Fibroblast of skin of scalp (primary cell): ENCODE results near the gene COL3A1.
A peak's percentile ranks its signal among the peaks of the same experiment; 100 is the strongest.

Source experiments
- DNase-seq: peaks from one replicate; pipeline ENCODE4 v3.0.0-alpha.2; 2013

Gene COL3A1

DNA sequence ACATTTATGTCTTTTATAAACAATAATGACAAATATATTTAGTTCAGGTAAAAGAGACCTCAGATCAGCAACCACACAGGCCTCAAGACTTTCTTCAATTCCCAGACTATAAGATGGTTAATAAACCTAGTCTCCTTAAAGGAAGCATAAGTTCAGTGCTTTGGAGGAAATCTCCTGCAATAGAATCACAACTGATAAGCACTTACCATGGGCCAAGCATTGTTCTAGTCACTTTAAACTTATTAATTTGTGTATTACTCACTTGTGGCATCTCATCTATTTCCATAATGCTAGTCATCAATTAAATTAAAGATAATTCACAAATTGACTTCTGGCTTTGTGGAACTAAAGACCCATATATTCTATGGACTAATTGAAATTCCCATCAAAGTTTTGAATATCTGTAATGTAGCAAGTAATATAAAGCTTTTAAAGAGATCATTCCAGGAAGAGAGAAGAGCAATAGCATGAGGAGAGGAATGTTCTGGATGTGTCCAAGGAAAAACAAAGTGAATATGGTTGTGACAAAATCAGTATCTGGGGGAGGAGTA, 42.2 kb downstream of the COL3A1 start:
- no peak for DNase-seq

- peak; percentile 70 for DNase-seq
These were observed 44.5 kb downstream of the COL3A1 start for GRCh38 chr2:189018631-189019030.

DNA sequence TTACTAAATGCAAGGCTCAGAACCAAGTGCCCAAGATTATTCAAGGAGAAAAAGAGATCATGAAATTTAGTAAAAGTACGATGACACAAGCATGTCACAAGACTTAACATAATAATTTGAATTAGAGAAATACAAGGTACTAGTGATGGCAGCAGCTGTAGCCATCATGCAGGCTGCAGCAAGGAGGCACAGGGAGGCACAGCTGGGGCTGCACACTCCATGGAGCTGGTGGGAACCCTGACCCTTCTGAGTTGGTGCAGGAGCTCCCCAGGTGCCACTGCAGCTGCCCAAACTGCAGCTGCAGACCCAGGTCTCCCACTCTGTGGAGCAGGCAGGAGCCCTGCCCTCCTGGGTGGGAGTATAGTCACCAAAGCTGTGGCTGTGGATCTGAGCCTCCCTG, 46.0 kb downstream of the COL3A1 start:
- DNase-seq: no peak

DNA sequence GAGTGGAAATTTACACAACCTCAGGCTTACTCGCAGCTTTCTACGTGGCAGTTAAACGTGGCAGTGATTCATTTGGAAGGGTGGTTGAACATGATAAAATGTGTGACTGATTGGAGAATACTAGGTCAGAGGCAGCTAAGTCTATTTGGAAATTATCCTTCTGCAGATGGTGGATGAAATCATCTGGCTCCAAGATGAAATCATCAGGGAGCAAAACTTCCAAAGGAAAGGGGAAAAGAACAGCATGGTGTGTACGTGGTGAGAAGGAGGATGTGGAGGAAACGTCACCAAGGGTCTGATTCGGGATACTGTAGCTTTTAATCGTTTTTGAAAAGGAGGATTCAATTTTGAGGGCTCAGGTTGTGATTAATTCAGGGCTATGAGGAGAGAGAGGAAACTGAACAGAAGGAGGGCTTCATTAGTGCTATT, 47.9 kb downstream of the COL3A1 start:
- DNase-seq: peak; percentile 88

GRCh38 chr2:189022492-189022891, 48.3 kb downstream of the COL3A1 start:
- peak; percentile 77 for DNase-seq

DNA sequence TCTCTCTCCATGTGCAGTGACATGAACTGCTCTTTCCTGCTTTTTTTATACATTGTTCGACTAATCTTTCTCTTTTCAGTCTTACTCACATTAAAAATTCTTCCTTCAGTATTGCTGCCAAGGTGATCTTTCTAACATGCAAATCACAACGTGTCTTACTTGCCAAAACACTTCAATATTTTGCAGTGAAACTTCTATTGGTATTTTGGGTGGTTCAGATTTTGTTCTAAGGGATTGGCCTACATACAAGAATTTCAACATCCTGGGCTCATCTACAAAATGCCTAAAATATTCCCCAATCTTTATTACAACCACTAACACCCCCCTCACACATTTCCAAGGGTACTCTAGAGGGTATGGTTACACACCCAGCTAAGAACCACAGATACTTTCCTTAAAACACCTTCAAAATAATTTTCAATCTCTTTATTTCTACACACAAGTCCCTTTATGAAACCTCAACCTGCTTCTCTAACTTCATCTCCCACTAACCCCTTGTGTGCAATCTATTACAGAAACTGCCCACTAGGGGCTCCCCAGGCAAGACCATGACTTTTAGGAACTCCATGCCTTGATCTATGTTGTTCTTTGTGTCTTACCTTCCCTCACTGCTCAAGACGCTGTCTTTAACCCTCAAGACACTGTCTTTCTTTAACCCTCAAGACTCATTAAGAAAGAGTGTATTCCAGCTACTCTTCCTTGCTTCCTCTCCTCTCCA, 50.9 kb downstream of the COL3A1 start:
- no peak for DNase-seq

DNA sequence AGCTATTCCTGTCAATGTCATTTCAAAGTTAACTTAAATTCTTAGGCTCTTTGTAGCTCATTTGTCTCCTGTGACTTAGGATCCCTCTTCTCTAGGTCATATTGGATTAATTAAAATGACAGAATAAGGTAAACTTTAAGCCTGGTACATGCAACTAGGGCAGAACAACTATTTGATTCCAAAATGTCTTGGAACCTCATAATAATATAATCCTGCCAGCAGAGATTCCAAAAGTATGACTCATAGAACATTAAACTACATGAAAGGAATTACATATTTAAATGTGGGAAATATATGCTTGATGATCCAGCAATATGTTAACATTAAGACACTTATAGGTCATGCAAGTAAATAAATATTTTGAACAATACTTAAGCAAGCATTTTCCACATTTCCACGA, 63.3 kb downstream of the COL3A1 start:
- DNase-seq: peak; percentile 84

GRCh38 chr2:189045836-189046235, 71.7 kb downstream of the COL3A1 start:
- no peak for DNase-seq

GRCh38 chr2:189046320-189046719, 72.1 kb downstream of the COL3A1 start:
- no peak for DNase-seq

GRCh38 chr2:189047171-189047888, 73.2 kb downstream of the COL3A1 start:
- no peak for DNase-seq

DNA sequence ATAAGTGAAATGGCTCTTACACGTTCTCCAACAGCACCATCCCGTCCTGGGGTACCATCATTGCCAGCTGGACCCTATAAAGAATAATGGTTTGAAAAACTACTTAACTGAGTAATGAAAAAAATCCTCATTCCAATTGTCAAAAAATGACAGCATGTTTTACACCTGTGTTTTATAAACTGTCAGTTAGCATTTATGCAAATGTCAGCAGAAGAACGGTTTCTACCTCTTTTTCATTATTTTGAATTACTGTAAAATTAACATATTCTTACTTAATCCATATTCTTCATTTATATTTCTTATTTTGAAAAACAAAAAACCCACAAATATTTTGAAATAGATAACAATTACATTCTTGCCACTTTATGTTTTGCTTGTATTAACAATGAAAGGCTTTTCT, 74.0 kb downstream of the COL3A1 start:
- no peak for DNase-seq

DNA sequence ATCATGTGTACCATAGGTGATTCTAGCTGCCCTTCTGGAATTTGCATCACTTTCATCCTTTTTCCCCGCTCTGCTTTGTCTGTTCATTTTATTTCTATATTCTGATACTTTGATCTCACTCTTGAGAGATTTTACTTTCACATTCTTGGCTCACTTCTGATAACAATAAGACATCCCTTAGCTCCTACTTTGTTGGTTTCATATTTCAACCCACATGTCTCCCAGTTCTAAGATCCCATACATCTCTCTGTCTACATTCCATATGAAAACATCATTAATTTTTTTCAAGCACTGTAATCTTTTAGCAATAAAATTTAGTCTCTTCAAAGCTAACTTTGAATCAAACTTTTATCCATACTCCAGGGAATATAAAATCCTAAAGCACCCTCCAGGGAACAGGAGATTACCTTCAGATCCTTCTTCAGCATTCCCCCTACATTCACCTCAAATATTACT, 75.6 kb downstream of the COL3A1 start:
- peak; percentile 69 for DNase-seq

DNA sequence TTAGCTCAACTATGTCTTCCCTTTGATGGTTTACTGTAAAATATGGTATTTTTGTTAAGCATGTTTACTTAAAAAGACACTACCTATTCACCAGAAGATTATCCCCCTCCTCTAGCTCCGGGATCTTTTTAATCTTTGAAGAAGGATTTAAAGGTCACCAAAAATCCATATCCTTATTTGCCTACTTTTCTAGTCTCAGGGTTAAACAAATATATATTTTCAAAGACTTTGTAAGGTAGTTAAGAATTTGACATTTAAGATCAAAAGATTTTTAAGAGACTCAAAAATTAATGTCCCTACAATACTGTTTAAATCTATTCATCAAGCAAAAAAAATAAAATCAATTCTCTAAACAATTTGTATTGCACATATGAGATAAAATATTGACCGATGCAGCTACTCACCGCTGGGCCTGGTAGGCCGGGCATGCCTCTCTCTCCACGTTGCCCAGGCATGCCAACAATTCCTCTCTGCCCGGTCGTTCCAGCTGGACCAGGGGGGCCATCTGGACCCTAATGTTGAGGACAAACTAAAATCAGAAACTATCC, 76.1 kb downstream of the COL3A1 start:
- no peak for DNase-seq

DNA sequence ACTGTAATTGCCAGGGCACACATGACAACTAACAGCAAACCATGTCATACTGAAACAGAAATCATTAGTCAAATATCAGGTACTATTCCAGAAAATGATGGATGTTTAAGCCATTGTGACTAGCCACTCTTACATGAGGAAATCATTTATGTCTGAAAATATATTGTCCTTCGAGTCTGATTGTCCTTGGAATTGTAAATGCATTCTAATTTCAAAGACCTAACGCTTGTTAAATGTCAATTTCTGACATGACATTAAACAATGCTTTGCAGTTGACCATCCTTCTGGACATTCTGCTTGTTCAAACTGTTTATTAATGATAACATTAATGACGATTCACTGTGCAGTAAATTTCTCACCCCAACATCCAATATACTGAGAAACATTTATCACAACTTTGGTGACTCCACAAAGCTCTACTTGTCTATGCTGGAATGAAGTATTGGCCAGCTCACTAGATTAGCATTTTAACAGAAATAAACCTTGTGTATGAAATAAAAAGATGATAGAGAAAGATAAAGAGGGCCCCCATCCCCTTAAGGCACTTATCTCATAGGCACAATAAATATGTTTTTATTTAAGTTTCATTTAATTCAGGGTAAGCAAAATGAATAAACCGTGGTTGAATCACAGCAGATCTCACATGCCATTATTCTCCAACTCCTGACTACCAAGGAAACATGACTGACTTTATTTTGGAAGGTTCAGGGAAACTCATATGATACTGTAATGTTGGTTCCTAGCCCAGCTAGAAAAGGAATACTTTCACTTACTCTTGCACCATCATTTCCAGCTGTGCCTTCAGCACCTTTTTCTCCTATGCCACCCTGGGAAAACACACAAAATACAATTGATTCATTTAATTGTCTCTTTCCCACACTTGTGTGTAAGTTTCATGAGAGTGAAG, 82.3 kb downstream of the COL3A1 start:
- no peak for DNase-seq

DNA sequence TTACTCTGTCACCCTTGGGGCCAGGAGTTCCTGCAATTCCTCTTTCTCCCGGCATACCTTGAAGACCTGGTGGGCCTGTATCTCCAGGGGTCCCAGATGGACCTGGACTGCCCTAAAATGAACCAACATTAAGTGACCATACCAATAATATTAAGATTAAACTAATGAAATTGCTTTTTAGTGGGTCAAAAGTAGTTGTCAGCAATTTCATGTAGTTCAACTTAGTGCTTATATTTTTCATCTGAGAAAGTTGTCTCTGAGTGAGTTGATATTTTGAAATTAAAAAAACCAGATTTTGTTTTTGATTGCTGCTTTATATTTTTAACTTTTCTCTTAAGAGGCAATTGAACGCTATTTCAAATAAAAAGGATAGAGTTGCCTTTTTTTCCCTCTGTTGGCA, 83.1 kb downstream of the COL3A1 start:
- DNase-seq: no peak

DNA sequence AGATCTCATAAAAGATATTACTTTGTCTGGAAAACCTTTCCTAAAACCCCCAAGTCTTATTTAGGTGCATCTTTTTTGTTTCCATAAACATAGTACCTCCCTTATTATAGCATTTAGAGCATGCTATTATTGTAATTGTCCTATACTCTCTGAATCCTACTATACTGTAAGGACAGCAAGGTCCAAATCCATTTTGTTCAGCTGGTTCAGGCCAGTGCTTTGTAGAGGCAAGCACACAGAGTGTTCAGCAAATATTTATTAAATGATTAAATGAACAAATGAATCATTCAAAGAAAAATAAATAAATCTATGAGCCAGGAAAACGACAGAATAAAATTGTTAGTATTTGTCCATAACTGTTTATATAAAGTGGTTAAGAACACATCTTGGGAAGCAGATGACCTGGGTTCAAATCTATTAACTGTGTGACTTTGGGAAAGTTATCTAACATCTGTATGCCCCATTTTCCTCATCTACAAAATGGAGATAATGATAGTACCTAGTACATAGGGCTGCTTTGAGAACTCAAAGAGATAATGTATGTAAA, 86.0 kb downstream of the COL3A1 start:
- DNase-seq: no peak
